Mammary epithelial cell (primary cell): ENCODE measurements around the gene ACTR3C.
"Not testable (repeated sequence)": the region's sequence is repeated elsewhere in the genome, so short reads cannot be mapped to it uniquely, and the experiment has no call there.

Source experiments
- CTCF ChIP-seq, 2 donors: IDR thresholded peaks in 1 of 2; conservative IDR thresholded peaks in 1 of 2; 2 replicates each; pipeline ENCODE4 v1.5.1; 2011 to 2012; ENCODE audit warnings: inconsistent platforms in 2 of 2, low read length in 2 of 2, mild to moderate bottlenecking in 2 of 2, control low read depth in 1 of 2, low read depth in 1 of 2; ENCODE audit not compliant: insufficient read depth in 1 of 2; ENCODE audit errors: extremely low read depth in 1 of 2
- EZH2 ChIP-seq: IDR thresholded peaks from 2 replicates; pipeline ENCODE4 v1.6.1; 2012; ENCODE audit warnings: low read length, inconsistent platforms, borderline replicate concordance

GRCh38 chr7:150222083-150222972, 101.0 kb downstream of the ACTR3C start:
- not testable (repeated sequence) for TF ChIP-seq EZH2; CTCF (conservative IDR thresholded peaks at IDR 0.05 in 1 of 2, IDR thresholded peaks at IDR 0.05 in 1 of 2; ENCODE audit: extremely low read depth in 1 of 2, insufficient read depth in 1 of 2, low read depth in 1 of 2, low read length in 2 of 2)
